IMR-90 (cell line): ENCODE measurements around the gene GGPS1. TPM values are rescaled to one million over a fixed set of nuclear protein-coding genes. Genes with fewer than 3 reads are reported as not detected.

ENCODE experiments used
- ATAC-seq: fragments of 200-7000 bp; cut with Tn5 transposase; 2 replicates; pipeline ENCODE4 v1.9.1; 2020; ENCODE audit warnings: low read depth, mild to moderate bottlenecking, moderate library complexity
- BruUV-seq: library from RNA; stranded (reverse); fragments of 400-500 nt; replicated peaks from 2 replicates; lab custom pipeline; 2021; lab: Mats Ljungman, UMichigan
- CTCF ChIA-PET: fragments of 300-600 bp; formaldehyde crosslinking; extraction: SDS; loops from one replicate; lab custom pipeline; 2021; ENCODE audit warnings: antibody characterized with exemption; lab: Yijun Ruan, JAX
- POLR2A ChIA-PET: fragments of 300-600 bp; sonication (Branson Sonifier 250); formaldehyde crosslinking; loops from one replicate; lab custom pipeline; 2022; ENCODE audit warnings: antibody characterized with exemption; ENCODE audit not compliant: unreplicated experiment; lab: Charles Lee
- DNase-seq: peaks from one replicate; pipeline ENCODE4 v3.0.0; 2013
- H2AFZ ChIP-seq: replicated peaks from 2 replicates; pipeline ENCODE3; 2013; ENCODE audit warnings: low read length, mild to moderate bottlenecking; ENCODE audit not compliant: poor library complexity
- H2AK5ac ChIP-seq: 2 replicates; pipeline ENCODE4 v1.6.1; 2013; ENCODE audit warnings: low read depth, low read length, inconsistent platforms
- H2AK9ac ChIP-seq: replicated peaks from 2 replicates; pipeline ENCODE3; 2013; ENCODE audit warnings: mild to moderate bottlenecking, low read depth, low read length, moderate library complexity; ENCODE audit not compliant: poor library complexity
- H2BK120ac ChIP-seq: 2 replicates; pipeline ENCODE4 v1.6.1; 2013; ENCODE audit warnings: low read depth, low read length, inconsistent platforms
- H2BK15ac ChIP-seq: 3 replicates; pipeline ENCODE4 v1.6.1; 2013; ENCODE audit warnings: low read depth, low read length, inconsistent platforms
- H2BK20ac ChIP-seq: 2 replicates; pipeline ENCODE4 v1.6.1; 2013; ENCODE audit warnings: low read depth, mild to moderate bottlenecking, inconsistent platforms, low read length, moderate library complexity
- H2BK5ac ChIP-seq: 2 replicates; pipeline ENCODE4 v1.6.1; 2013; ENCODE audit warnings: mild to moderate bottlenecking, low read depth, low read length, inconsistent platforms; ENCODE audit not compliant: poor library complexity, severe bottlenecking
- H3K14ac ChIP-seq: replicated peaks from 2 replicates; pipeline ENCODE4 v1.6.1; 2013; ENCODE audit warnings: low read depth, low read length, inconsistent platforms
- H3K18ac ChIP-seq: 2 replicates; pipeline ENCODE4 v1.6.1; 2013; ENCODE audit warnings: low read depth, low read length, control low read depth
- H3K23ac ChIP-seq: 2 replicates; pipeline ENCODE4 v1.6.1; 2013; ENCODE audit warnings: low read depth, low read length, inconsistent platforms
- H3K27ac ChIP-seq: 2 replicates; pipeline ENCODE4 v1.5.1; 2013; ENCODE audit warnings: mild to moderate bottlenecking, control low read depth, low read length; ENCODE audit not compliant: insufficient read depth
- H3K27me3 ChIP-seq: 2 replicates; pipeline ENCODE4 v1.6.1; 2013; ENCODE audit warnings: low read length; ENCODE audit not compliant: control insufficient read depth, insufficient read depth
- H3K36me3 ChIP-seq: 2 replicates; pipeline ENCODE4 v1.6.1; 2013; ENCODE audit warnings: low read length, mixed read lengths; ENCODE audit not compliant: control insufficient read depth, insufficient read depth
- H3K4ac ChIP-seq: 2 replicates; pipeline ENCODE4 v1.6.1; 2013; ENCODE audit warnings: low read depth, low read length, inconsistent platforms
- H3K4me1 ChIP-seq: 2 replicates; pipeline ENCODE4 v1.6.1; 2013; ENCODE audit warnings: low read length, mixed read lengths; ENCODE audit not compliant: control insufficient read depth, insufficient read depth
- H3K4me2 ChIP-seq: 2 replicates; pipeline ENCODE4 v1.6.1; 2013; ENCODE audit warnings: low read depth, mild to moderate bottlenecking, control low read depth, low read length, moderate library complexity
- H3K4me3 ChIP-seq: 2 replicates; pipeline ENCODE4 v1.5.1; 2013; ENCODE audit warnings: low read depth, mild to moderate bottlenecking, control low read depth, low read length, moderate library complexity; ENCODE audit not compliant: insufficient read depth
- H3K56ac ChIP-seq: 2 replicates; pipeline ENCODE4 v1.6.1; 2013; ENCODE audit warnings: low read length, inconsistent platforms; ENCODE audit not compliant: insufficient read depth; ENCODE audit errors: extremely low read depth
- H3K79me1 ChIP-seq, 2 experiments: 2 replicates each; pipeline ENCODE4 v1.6.1; 2013; ENCODE audit warnings: low read length in 2 of 2, inconsistent platforms in 1 of 2, low read depth in 1 of 2
- H3K9ac ChIP-seq: 2 replicates; pipeline ENCODE4 v1.6.1; 2013; ENCODE audit warnings: low read depth, low read length, control low read depth
- H3K9me1 ChIP-seq: 2 replicates; pipeline ENCODE4 v1.6.1; 2013; ENCODE audit warnings: low read length, inconsistent platforms; ENCODE audit not compliant: insufficient read depth
- H3K9me3 ChIP-seq: 2 replicates; pipeline ENCODE4 v1.6.1; 2013; ENCODE audit warnings: low read length; ENCODE audit not compliant: control insufficient read depth, insufficient read depth
- H4K20me1 ChIP-seq: 2 replicates; pipeline ENCODE4 v1.6.1; 2013; ENCODE audit warnings: low read length, inconsistent platforms; ENCODE audit not compliant: insufficient read depth
- H4K5ac ChIP-seq: 2 replicates; pipeline ENCODE4 v1.6.1; 2013; ENCODE audit warnings: mild to moderate bottlenecking, low read depth, low read length, control low read depth
- H4K8ac ChIP-seq, 2 experiments: 2 replicates each; pipeline ENCODE4 v1.6.1; 2013; ENCODE audit warnings: low read depth in 2 of 2, low read length in 2 of 2, control low read depth in 1 of 2, inconsistent platforms in 1 of 2
- H4K91ac ChIP-seq: 2 replicates; pipeline ENCODE4 v1.6.1; 2013; ENCODE audit warnings: low read depth, low read length, inconsistent platforms; ENCODE audit not compliant: insufficient read depth
- BHLHE40 ChIP-seq: fragments of 150-350 bp; IDR thresholded peaks from 2 replicates; pipeline ENCODE4 v1.6.1; 2016; ENCODE audit warnings: mild to moderate bottlenecking, low read depth, low read length
- CEBPB ChIP-seq: IDR thresholded peaks from 2 replicates; pipeline ENCODE4 v1.6.1; 2012; ENCODE audit warnings: low read depth, low read length, improper control_type of control experiment
- CHD1 ChIP-seq: IDR thresholded peaks from 2 replicates; pipeline ENCODE4 v1.6.1; 2012; ENCODE audit warnings: low read depth, low read length, improper control_type of control experiment
- ELK1 ChIP-seq: fragments of 150-350 bp; IDR thresholded peaks from 2 replicates; pipeline ENCODE4 v1.6.1; 2016; ENCODE audit warnings: low read depth, mild to moderate bottlenecking, low read length, moderate library complexity, borderline replicate concordance
- FOS ChIP-seq: fragments of 150-350 bp; IDR thresholded peaks from 2 replicates; pipeline ENCODE4 v1.6.1; 2016; ENCODE audit warnings: low read depth, low read length
- MAZ ChIP-seq: IDR thresholded peaks from 2 replicates; pipeline ENCODE4 v1.6.1; 2012; ENCODE audit warnings: low read depth, mild to moderate bottlenecking, low read length, improper control_type of control experiment, moderate library complexity, borderline replicate concordance
- MXI1 ChIP-seq: IDR thresholded peaks from 2 replicates; pipeline ENCODE4 v1.6.1; 2012; ENCODE audit warnings: low read depth, mild to moderate bottlenecking, low read length, moderate library complexity, borderline replicate concordance
- POLR2A ChIP-seq: IDR thresholded peaks from 2 replicates; pipeline ENCODE4 v1.6.1; 2012; ENCODE audit warnings: mild to moderate bottlenecking, low read depth, low read length
- RAD21 ChIP-seq: IDR thresholded peaks from 2 replicates; pipeline ENCODE4 v1.6.1; 2012; ENCODE audit warnings: low read length, improper control_type of control experiment
- RCOR1 ChIP-seq: IDR thresholded peaks from 2 replicates; pipeline ENCODE4 v1.6.1; 2012; ENCODE audit warnings: mild to moderate bottlenecking, low read length, improper control_type of control experiment; ENCODE audit not compliant: insufficient replicate concordance
- SMC3 ChIP-seq: fragments of 150-350 bp; IDR thresholded peaks from 2 replicates; pipeline ENCODE4 v1.6.1; 2016; ENCODE audit warnings: low read depth, mild to moderate bottlenecking, antibody characterized with exemption, low read length, moderate library complexity
- USF2 ChIP-seq: fragments of 150-350 bp; IDR thresholded peaks from 2 replicates; pipeline ENCODE4 v1.6.1; 2017; ENCODE audit warnings: mild to moderate bottlenecking, antibody characterized with exemption, low read length, low read depth
- WGBS, 2 experiments: methylation state at CpG; one replicate each; pipeline versions ENCODE4 v1.1.5 to v1.1.7; 2013; ENCODE audit warnings: missing lambda C conversion rate in 2 of 2; ENCODE audit not compliant: insufficient read length in 1 of 2; ENCODE audit errors: extremely low coverage in 2 of 2; 5-methylcytosine and 5-hydroxymethylcytosine counted together
- dilution Hi-C: fragments of 300-500 bp; cut with HindIII; formaldehyde crosslinking; loops from one replicate; pipeline ENCODE4 v1.14.3; 2018; ENCODE audit warnings: low sequenced_read_pairs; ENCODE audit not compliant: unreplicated experiment
- in situ Hi-C: fragments of 300-500 bp; cut with MboI; formaldehyde crosslinking; loops from 3 replicates; pipeline ENCODE4 v1.14.3; 2019; ENCODE audit warnings: low sequenced_read_pairs, inconsistent platforms, mixed read lengths
- intact Hi-C: fragments of 100-400 bp; cut with micrococcal nuclease; formaldehyde crosslinking; loops from 2 replicates; pipeline ENCODE4 v1.10.0; 2022
- polyA plus RNA-seq, 3 experiments: library from polyadenylated mRNA; depleted of rRNA; stranded (reverse); fragments of >200 nt; gene quantifications; 2 replicates each; pipeline ENCODE4 v1.2.3, GENCODE V29; 2012; ENCODE audit warnings: low replicate concordance in 1 of 3
- total RNA-seq: library from RNA; depleted of rRNA; stranded (reverse); fragments of >200 nt; gene quantifications from 2 replicates; pipeline ENCODE4 v1.2.3, GENCODE V29; 2012
- TF ChIP-seq, protein P1 (sequence below): conservative IDR thresholded peaks from 2 replicates; pipeline ENCODE4 v1.5.1; 2012; ENCODE audit warnings: mild to moderate bottlenecking, low read depth, low read length, improper control_type of control experiment

Gene GGPS1
- total and polyA plus RNA-seq, 2 of the 4 experiments (the other 2 are of a cell fraction) = 16.4 to 21.5 TPM

DNA sequence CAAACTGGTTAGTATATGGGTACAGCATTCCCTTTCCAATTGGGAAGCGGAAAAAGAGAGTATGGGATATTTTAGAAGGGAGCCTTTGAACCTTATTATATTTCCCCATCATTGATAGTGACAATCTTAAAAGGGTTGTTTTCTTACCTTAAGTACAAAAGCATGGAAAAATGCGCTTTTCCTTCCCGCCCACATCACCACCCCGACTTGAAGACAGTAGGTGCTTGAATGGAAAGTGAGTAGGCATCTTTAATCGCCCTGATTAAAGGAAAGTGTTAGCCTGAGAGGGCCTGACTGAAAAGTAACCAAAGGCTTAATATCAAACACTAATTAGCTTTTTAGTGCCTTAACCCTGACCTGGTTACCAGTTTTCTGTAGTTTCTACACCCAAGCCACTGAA is 15.4 kb downstream of the GGPS1 start:
- WGBS, 2 experiments = no CpG with 5 or more reads among the region's 5 CpGs
- Histone ChIP-seq H3K4me2 (no peak overlapping the region), H4K91ac (no peak overlapping the region), H4K8ac (no peak overlapping the region), H3K14ac (no peak overlapping the region), H2BK5ac (no peak overlapping the region), H3K9me1 (no peaks in the 10 kb centered on the region), H3K27me3 (no peaks in the 10 kb centered on the region), H2AFZ (no peak overlapping the region), H3K18ac (no peak overlapping the region), H3K79me1 (peaks cover 3% of the 10 kb centered on the region in 2 experiments; a peak in 2 of 4 replicates), H2AK9ac (no peak overlapping the region), H3K4me1 (no peaks in the 10 kb centered on the region), H2BK120ac (no peak overlapping the region), H3K23ac (no peak overlapping the region), H4K5ac (no peak overlapping the region), H3K56ac (no peak overlapping the region), H4K20me1 (no peaks in the 10 kb centered on the region), H2BK15ac (no peak overlapping the region), H3K4me3 (no peak overlapping the region), H3K36me3 (peaks cover 9% of the 10 kb centered on the region; the same call in 1 of the 2 replicates), H3K9me3 (no peaks in the 10 kb centered on the region), H2BK20ac (no peak overlapping the region), H3K9ac (no peak overlapping the region), H3K27ac (no peak overlapping the region), H2AK5ac (no peak overlapping the region), H3K4ac (no peak overlapping the region)
- ChIA-PET POLR2A (no interaction called here), CTCF (no interaction called here)
- in situ Hi-C loops = no loop called here
- BruUV-seq = no TSS peak
- ATAC-seq (no peak), DNase-seq (no peak)
- dilution Hi-C loops = no loop called here
- TF ChIP-seq FOS = no peak
- no peak for TF ChIP-seq MXI1
- TF ChIP-seq ELK1 = no peak
- TF ChIP-seq BHLHE40 = no peak
- TF ChIP-seq, protein P1, sequence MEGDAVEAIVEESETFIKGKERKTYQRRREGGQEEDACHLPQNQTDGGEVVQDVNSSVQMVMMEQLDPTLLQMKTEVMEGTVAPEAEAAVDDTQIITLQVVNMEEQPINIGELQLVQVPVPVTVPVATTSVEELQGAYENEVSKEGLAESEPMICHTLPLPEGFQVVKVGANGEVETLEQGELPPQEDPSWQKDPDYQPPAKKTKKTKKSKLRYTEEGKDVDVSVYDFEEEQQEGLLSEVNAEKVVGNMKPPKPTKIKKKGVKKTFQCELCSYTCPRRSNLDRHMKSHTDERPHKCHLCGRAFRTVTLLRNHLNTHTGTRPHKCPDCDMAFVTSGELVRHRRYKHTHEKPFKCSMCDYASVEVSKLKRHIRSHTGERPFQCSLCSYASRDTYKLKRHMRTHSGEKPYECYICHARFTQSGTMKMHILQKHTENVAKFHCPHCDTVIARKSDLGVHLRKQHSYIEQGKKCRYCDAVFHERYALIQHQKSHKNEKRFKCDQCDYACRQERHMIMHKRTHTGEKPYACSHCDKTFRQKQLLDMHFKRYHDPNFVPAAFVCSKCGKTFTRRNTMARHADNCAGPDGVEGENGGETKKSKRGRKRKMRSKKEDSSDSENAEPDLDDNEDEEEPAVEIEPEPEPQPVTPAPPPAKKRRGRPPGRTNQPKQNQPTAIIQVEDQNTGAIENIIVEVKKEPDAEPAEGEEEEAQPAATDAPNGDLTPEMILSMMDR = no peak
- no peak for TF ChIP-seq USF2
- no peak for TF ChIP-seq RCOR1
- no peak for TF ChIP-seq CHD1
- TF ChIP-seq SMC3 = no peak
- no peak for TF ChIP-seq RAD21
- TF ChIP-seq CEBPB = no peak
- TF ChIP-seq MAZ = no peak
- TF ChIP-seq POLR2A = no peak
- intact Hi-C loops = no loop called here
